Measurements from ENCODE around the gene KLHDC8A. TPM values are rescaled to one million over a fixed set of nuclear protein-coding genes. Genes with fewer than 3 reads are reported as not detected.
"Not testable (repeated sequence)": the region's sequence is repeated elsewhere in the genome, so short reads cannot be mapped to it uniquely, and the experiment has no call there.

Gene KLHDC8A
- total RNA-seq, 1 experiment from 2014 or later, result not detected

GRCh38 chr1:205373022-205373797 is 16.5 kb upstream of the KLHDC8A start:
- no peak for DNase-seq (ENCODE audit: extremely low read depth, low read depth)

DNA sequence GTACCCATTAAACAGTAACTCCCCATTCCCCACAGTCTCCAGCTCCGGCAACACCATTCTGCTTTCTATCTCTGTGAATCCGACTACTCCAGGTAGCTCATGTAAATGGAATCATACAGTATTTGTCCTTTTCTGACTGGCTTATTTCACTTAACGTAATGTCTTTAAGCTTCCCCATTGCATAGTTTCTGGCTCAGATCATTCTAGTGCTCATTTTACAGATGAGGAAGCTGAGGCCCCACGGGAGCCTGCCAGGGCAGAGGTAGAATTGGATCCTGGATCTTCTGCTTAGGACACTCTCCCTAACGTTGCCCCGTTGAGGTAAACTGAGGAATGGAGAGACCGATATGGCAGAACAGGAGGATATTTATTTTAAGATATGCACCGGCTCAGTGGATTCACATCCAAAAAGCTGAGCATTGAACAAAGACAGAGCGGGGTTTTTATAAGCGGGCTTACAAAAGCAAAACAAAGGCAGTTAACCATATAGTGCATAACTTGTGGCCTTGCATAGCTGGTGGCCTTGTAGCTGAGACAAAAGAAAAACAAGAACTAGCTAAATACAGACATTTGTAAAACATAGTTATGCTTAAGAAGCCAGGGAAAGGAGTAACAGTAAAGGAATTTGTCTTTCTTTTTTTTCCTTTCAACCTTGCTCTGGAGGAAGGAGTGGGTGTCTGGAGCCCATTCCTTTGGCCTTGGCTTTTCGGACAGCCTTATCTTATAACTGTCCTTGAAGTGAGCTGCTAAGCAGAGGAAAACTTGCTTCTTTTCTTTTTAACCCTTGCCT is 15.3 kb upstream of the KLHDC8A start:
- no peak for DNase-seq (ENCODE audit: extremely low read depth, low read depth)

DNA sequence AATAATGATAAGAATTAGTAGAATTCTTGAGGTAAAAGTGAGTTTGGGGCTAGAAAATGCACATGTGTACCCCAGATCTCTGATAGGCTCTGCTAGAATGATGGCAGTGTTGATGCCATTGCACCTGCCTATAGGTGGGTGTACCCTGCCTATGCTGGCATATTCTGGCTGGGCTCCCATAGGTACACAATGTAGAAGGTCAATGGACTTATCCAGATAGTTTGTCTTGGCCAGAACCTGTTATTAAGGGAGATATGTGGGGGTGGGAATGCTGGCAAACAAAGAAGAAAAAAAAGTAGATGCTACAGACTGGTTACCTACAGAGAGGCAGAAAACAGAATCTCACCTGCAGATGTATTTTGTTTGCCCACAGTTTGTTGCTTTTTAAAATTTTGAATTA is 14.1 kb upstream of the KLHDC8A start:
- no peak for DNase-seq (ENCODE audit: extremely low read depth, low read depth)

DNA sequence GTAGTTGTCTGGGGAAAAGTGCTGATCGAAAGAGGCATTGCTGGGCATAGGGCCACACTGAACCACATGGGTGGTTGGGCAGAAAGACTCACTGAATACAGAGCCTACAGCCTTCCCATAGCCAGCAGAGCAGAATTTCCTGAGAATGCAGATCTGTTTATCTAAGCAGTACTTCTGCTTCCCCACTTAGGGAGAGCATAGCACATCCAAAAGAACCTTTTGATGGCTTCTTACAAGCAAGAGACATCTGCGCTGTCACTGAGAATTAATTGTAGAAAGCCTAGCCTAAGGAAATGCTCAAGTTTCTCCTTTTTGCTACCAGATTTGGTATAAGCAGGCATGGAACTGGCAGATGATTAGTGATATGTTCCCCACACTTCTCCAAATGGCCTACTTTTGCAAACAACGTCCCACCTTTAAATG is 13.0 kb upstream of the KLHDC8A start:
- no peak for DNase-seq (ENCODE audit: extremely low read depth, low read depth)

GRCh38 chr1:205368478-205368877 is 11.8 kb upstream of the KLHDC8A start:
- no peak for DNase-seq (ENCODE audit: extremely low read depth, low read depth)

DNA sequence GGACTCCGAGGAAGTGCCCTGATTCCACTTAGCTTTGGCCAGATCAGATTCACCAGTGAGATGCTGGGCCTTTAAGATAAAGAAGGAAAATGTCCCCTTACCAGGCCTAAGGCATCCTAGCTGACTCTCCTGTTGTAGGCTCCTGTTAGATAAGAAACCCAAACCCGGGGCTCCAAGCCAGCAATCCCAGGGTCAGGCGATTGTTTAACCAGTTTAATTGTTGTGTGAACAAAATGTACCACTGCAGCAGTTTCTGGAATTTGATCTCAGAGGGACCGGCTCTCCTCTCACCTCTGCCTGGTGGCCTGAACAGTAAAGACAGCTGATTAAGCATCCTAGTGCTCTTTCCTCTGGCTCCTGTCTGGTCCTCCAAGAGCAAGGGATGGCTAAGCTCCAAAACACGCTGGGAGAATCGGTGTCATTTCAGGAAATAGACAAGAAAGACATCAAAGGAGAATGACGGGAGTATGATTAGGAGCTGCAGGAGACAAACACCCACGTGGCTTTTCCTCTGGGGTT is 9.3 kb upstream of the KLHDC8A start:
- DNase-seq (ENCODE audit: extremely low read depth, low read depth), result no peak

GRCh38 chr1:205365086-205365485 is 8.4 kb upstream of the KLHDC8A start:
- DNase-seq (ENCODE audit: extremely low read depth, low read depth), result not testable (repeated sequence)

- no peak for DNase-seq (ENCODE audit: extremely low read depth, low read depth)
Observed at GRCh38 chr1:205360891-205361290, 4.2 kb upstream of the KLHDC8A start.

DNA sequence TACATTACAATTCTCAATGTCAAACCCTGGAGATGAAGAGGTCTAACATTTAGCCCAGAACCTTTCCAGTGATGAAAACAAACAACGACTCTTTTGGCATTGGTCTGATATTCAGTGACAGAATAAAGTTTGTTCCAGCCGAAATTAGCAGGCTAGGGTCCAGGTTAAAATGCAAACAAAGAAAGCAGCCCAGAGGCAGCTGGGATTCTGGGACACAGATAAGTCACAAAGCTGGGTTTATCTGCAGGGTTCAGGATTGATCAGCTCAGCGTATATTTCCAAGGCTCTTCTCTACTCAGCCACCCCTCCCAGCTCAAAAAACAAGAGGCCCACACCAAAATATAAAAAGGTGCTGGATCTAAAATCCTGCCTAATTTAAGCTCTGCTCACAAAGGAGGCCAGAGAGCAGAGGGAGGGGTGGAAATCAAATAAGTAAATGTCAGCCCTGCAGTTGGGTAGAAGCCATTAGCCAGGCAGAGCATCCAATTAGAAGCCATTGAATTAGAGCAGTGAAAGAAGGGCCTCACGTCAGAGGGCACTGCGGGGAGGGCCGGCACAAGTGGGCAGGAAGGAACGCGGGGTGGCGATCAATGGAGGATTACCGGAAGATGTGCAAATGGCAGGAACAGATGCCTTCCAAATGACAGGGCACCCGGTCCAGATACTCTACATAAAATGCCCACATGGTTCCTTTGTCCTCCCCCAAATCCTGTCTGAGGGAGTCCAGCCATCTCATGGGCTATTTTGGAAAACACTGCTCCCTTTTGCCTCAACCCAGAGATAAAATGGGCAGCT is 3.2 kb upstream of the KLHDC8A start:
- no peak for DNase-seq (ENCODE audit: extremely low read depth, low read depth)

- no peak for DNase-seq (ENCODE audit: extremely low read depth, low read depth)
Observed at GRCh38 chr1:205358579-205358978, 1.9 kb upstream of the KLHDC8A start.

DNA sequence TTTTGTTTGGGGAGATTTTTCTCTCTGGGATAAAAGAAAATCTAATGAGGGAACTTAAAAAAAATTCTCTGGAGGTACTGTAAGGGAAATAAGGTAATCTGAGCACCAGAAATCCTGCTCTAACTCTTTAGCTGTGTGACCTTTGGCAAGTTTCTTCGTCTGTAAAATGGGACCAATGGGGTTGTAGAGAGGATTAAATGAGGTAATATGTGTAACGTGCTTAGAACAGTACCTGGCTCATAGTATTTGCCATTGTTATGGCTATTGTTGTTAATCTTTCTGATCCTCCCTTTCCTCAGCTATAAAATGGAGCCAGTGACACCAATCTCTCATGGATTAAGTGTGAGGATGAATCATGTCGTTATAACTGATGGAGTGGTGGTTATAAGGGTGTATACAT is 845 bp upstream of the KLHDC8A start:
- DNase-seq (ENCODE audit: extremely low read depth, low read depth), result no peak

DNA sequence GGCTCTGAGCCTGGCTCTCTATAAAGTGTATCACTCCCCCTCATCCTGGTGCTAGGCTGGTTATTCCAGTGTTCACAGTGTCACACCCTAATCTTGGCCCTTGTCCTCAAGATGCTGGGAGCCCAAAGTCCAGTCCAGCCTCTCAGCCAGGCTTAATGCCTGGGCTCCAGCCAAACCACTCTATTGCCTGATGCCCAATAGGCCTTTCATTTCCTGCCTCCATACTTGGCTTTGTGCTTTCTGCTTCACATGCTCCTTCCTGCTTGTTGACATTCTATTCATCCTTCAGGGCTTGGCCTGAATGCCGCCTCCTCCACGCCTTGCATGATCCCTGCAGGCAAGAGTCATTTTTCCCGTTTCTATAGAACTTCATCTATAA is 1.7 kb downstream of the KLHDC8A start:
- DNase-seq (ENCODE audit: extremely low read depth, low read depth), result no peak

- peak; percentile 80 for DNase-seq (ENCODE audit: extremely low read depth, low read depth)
Observed at GRCh38 chr1:205354259-205355074, 2.3 kb downstream of the KLHDC8A start.

DNA sequence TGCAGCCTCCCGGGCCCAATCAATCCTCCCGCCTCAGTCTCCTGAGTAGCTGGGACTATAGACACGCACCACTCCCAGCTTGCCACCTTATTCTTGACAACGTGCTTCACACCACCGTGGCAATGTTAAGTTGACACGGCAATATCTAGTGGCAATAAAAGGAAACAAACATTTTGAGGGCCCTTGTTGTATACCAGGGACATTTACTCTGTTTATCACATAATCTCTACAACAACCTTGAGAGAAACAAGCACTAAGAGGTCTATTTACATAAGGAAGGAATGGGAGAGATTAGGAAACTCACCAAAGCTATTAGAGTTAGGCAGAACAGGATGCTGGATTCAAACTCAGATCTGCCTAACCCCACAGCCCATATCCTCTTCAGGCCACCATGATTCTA is 3.1 kb downstream of the KLHDC8A start:
- no peak for DNase-seq (ENCODE audit: extremely low read depth, low read depth)

DNA sequence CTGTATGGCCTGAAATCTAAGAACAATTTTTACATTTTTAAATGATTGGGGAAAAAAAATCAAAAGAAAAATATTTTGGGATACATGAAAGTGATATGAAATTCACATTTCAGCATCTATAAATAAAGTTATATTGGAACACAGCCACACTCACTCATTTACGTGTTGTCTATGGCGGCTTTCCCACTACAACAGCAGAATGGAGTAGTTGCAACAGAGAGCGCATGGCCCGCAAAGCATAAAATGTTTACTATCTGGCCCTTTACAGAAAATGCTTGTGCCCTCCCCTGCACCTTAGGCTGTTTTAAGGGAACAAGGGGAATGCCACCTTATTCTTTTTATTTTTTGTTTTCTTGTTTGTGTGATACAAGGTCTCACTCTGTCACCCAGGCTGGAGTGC is 3.5 kb downstream of the KLHDC8A start:
- no peak for DNase-seq (ENCODE audit: extremely low read depth, low read depth)

GRCh38 chr1:205351984-205352713 is 4.6 kb downstream of the KLHDC8A start:
- no peak for DNase-seq (ENCODE audit: extremely low read depth, low read depth)

DNA sequence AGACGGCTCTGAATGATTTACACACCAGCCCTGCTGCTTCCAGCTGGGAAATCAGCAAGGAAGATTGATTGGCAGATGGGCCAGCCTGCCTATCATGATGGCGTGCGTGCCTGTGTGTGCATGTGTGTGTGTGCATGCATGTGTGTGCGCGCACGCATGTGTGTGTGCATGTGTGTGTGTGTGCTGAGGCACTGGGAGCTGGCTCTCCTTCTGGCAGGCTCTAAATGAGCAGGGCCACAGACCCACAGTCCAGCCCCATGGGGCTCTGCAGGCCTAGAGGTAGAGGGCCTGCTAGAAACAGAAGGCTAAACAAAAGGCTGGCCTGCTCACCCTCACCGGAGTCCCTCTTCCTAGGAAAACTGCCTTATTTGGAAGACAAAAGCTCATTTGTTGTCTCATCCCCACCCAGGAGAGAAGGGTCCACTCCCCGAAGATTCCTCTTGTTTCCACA is 6.0 kb downstream of the KLHDC8A start:
- no peak for DNase-seq (ENCODE audit: extremely low read depth, low read depth)

- DNase-seq (ENCODE audit: extremely low read depth, low read depth), result no peak
Observed at GRCh38 chr1:205350124-205350523, 6.6 kb downstream of the KLHDC8A start.
